ENCODE data around the gene SNX32.
"Not testable (repeated sequence)": the region's sequence is repeated elsewhere in the genome, so short reads cannot be mapped to it uniquely, and the experiment has no call there.

Gene SNX32

GRCh38 chr11:65834202-65834601, 439 bp downstream of the SNX32 start:
- Histone ChIP-seq H3K9ac (ENCODE audit: insufficient read length, low read depth) (peak overlapping the region; percentile 69), H3K36me3 (ENCODE audit: insufficient read depth, insufficient read length, low read length) (no peaks in the 10 kb centered on the region), H3K4me1 (ENCODE audit: insufficient read depth, insufficient read length) (peaks cover 6% of the 10 kb centered on the region), H3K27me3 (ENCODE audit: insufficient read depth, insufficient read length) (peaks cover 4% of the 10 kb centered on the region), H3K9me3 (ENCODE audit: insufficient read depth, low read length) (peaks cover 6% of the 10 kb centered on the region; the same call in 1 of the 2 replicates), H3K4me3 (ENCODE audit: insufficient read length, low read depth) (peak overlapping the region; percentile 66)
- TF ChIP-seq YY1 (IDR thresholded peaks at IDR 0.05; ENCODE audit: insufficient read depth, insufficient read length) (no peak), ZNF274 (IDR thresholded peaks at IDR 0.05; ENCODE audit: low read depth, low read length) (no peak), SUZ12 (IDR thresholded peaks at IDR 0.05; ENCODE audit: extremely low read depth, insufficient read depth, insufficient read length) (no peak)
- no peak for DNase-seq (ENCODE audit: low read depth, low spot score)

GRCh38 chr11:65842144-65842543, 8.4 kb downstream of the SNX32 start:
- Histone ChIP-seq H3K4me1 (ENCODE audit: insufficient read depth, insufficient read length) (no peaks in the 10 kb centered on the region), H3K27me3 (ENCODE audit: insufficient read depth, insufficient read length) (no peaks in the 10 kb centered on the region), H3K9ac (ENCODE audit: insufficient read length, low read depth) (no peak overlapping the region), H3K9me3 (ENCODE audit: insufficient read depth, low read length) (no peaks in the 10 kb centered on the region), H3K4me3 (ENCODE audit: insufficient read length, low read depth) (no peak overlapping the region), H3K36me3 (ENCODE audit: insufficient read depth, insufficient read length, low read length) (no peaks in the 10 kb centered on the region)
- DNase-seq (ENCODE audit: low read depth, low spot score): no peak
- TF ChIP-seq ZNF274 (IDR thresholded peaks at IDR 0.05; ENCODE audit: low read depth, low read length): no peak
- TF ChIP-seq YY1 (IDR thresholded peaks at IDR 0.05; ENCODE audit: insufficient read depth, insufficient read length): no peak
- TF ChIP-seq SUZ12 (IDR thresholded peaks at IDR 0.05; ENCODE audit: extremely low read depth, insufficient read depth, insufficient read length): no peak

GRCh38 chr11:65843811-65844210, 10.0 kb downstream of the SNX32 start:
- TF ChIP-seq ZNF274 (IDR thresholded peaks at IDR 0.05; ENCODE audit: low read depth, low read length): no peak
- TF ChIP-seq SUZ12 (IDR thresholded peaks at IDR 0.05; ENCODE audit: extremely low read depth, insufficient read depth, insufficient read length): no peak
- no peak for TF ChIP-seq YY1 (IDR thresholded peaks at IDR 0.05; ENCODE audit: insufficient read depth, insufficient read length)
- Histone ChIP-seq H3K4me1 (ENCODE audit: insufficient read depth, insufficient read length) (no peaks in the 10 kb centered on the region), H3K36me3 (ENCODE audit: insufficient read depth, insufficient read length, low read length) (no peaks in the 10 kb centered on the region), H3K4me3 (ENCODE audit: insufficient read length, low read depth) (no peak overlapping the region), H3K9me3 (ENCODE audit: insufficient read depth, low read length) (no peaks in the 10 kb centered on the region), H3K9ac (ENCODE audit: insufficient read length, low read depth) (no peak overlapping the region), H3K27me3 (ENCODE audit: insufficient read depth, insufficient read length) (no peaks in the 10 kb centered on the region)
- no peak for DNase-seq (ENCODE audit: low read depth, low spot score)

GRCh38 chr11:65844231-65844872, 10.6 kb downstream of the SNX32 start:
- Histone ChIP-seq H3K27me3 (ENCODE audit: insufficient read depth, insufficient read length) (no peaks in the 10 kb centered on the region), H3K9ac (ENCODE audit: insufficient read length, low read depth) (no peak overlapping the region), H3K9me3 (ENCODE audit: insufficient read depth, low read length) (no peaks in the 10 kb centered on the region), H3K4me3 (ENCODE audit: insufficient read length, low read depth) (no peak overlapping the region), H3K36me3 (ENCODE audit: insufficient read depth, insufficient read length, low read length) (no peaks in the 10 kb centered on the region), H3K4me1 (ENCODE audit: insufficient read depth, insufficient read length) (peaks cover 2% of the 10 kb centered on the region)
- TF ChIP-seq YY1 (IDR thresholded peaks at IDR 0.05; ENCODE audit: insufficient read depth, insufficient read length) (no peak), ZNF274 (IDR thresholded peaks at IDR 0.05; ENCODE audit: low read depth, low read length) (no peak), SUZ12 (IDR thresholded peaks at IDR 0.05; ENCODE audit: extremely low read depth, insufficient read depth, insufficient read length) (no peak)
- DNase-seq (ENCODE audit: low read depth, low spot score): no peak

GRCh38 chr11:65847746-65848145, 14.0 kb downstream of the SNX32 start:
- Histone ChIP-seq H3K27me3 (ENCODE audit: insufficient read depth, insufficient read length) (no peaks in the 10 kb centered on the region), H3K9me3 (ENCODE audit: insufficient read depth, low read length) (peaks cover 19% of the 10 kb centered on the region; the same call in 1 of the 2 replicates), H3K4me3 (ENCODE audit: insufficient read length, low read depth) (no peak overlapping the region), H3K4me1 (ENCODE audit: insufficient read depth, insufficient read length) (peaks cover 5% of the 10 kb centered on the region), H3K36me3 (ENCODE audit: insufficient read depth, insufficient read length, low read length) (peaks cover 18% of the 10 kb centered on the region), H3K9ac (ENCODE audit: insufficient read length, low read depth) (no peak overlapping the region)
- TF ChIP-seq YY1 (IDR thresholded peaks at IDR 0.05; ENCODE audit: insufficient read depth, insufficient read length): no peak
- no peak for TF ChIP-seq SUZ12 (IDR thresholded peaks at IDR 0.05; ENCODE audit: extremely low read depth, insufficient read depth, insufficient read length)
- no peak for TF ChIP-seq ZNF274 (IDR thresholded peaks at IDR 0.05; ENCODE audit: low read depth, low read length)
- no peak for DNase-seq (ENCODE audit: low read depth, low spot score)

GRCh38 chr11:65848693-65849092, 14.9 kb downstream of the SNX32 start:
- not testable (repeated sequence) for H3K4me3 ChIP-seq (ENCODE audit: insufficient read length, low read depth); DNase-seq (ENCODE audit: low read depth, low spot score); H3K4me1 ChIP-seq (ENCODE audit: insufficient read depth, insufficient read length); H3K9ac ChIP-seq (ENCODE audit: insufficient read length, low read depth); H3K27me3 ChIP-seq (ENCODE audit: insufficient read depth, insufficient read length)
- Histone ChIP-seq H3K36me3 (ENCODE audit: insufficient read depth, insufficient read length, low read length) (peaks cover 27% of the 10 kb centered on the region), H3K9me3 (ENCODE audit: insufficient read depth, low read length) (peaks cover 19% of the 10 kb centered on the region; the same call in 1 of the 2 replicates)

- Histone ChIP-seq H3K9me3 (ENCODE audit: insufficient read depth, low read length) (peaks cover 19% of the 10 kb centered on the region; the same call in 1 of the 2 replicates), H3K9ac (ENCODE audit: insufficient read length, low read depth) (no peak overlapping the region), H3K27me3 (ENCODE audit: insufficient read depth, insufficient read length) (no peaks in the 10 kb centered on the region), H3K36me3 (ENCODE audit: insufficient read depth, insufficient read length, low read length) (peaks cover 34% of the 10 kb centered on the region), H3K4me3 (ENCODE audit: insufficient read length, low read depth) (no peak overlapping the region), H3K4me1 (ENCODE audit: insufficient read depth, insufficient read length) (peaks cover 8% of the 10 kb centered on the region)
- TF ChIP-seq ZNF274 (IDR thresholded peaks at IDR 0.05; ENCODE audit: low read depth, low read length): no peak
- TF ChIP-seq YY1 (IDR thresholded peaks at IDR 0.05; ENCODE audit: insufficient read depth, insufficient read length): no peak
- TF ChIP-seq SUZ12 (IDR thresholded peaks at IDR 0.05; ENCODE audit: extremely low read depth, insufficient read depth, insufficient read length): no peak
- DNase-seq (ENCODE audit: low read depth, low spot score): no peak
These were observed 15.6 kb downstream of the SNX32 start for GRCh38 chr11:65849366-65849765.

Measured in NT2/D1 (cell line).